ENCODE measurements around the gene HDLBP. TPM values are rescaled to one million over a fixed set of nuclear protein-coding genes. Genes with fewer than 3 reads are reported as not detected.

HDLBP gene
- total RNA-seq, 4 donors from 2014 or later = 303 to 490 (median 435) TPM

GRCh38 chr2:241229563-241230401 is 85.7 kb downstream of the HDLBP start:
- Histone ChIP-seq H3K4me3 (replicated peaks in 1 of 3) (no peak overlapping the region), H3K9me3 (no peaks in the 10 kb centered on the region), H3K27ac (no peak overlapping the region), H3K4me1 (no peaks in the 10 kb centered on the region), H3K27me3 (no peaks in the 10 kb centered on the region), H3K36me3 (peaks cover 75 to 83% of the 10 kb centered on the region in 2 donors)
- no peak for TF ChIP-seq POLR2A (IDR thresholded peaks at IDR 0.05)
- TF ChIP-seq CTCF (IDR thresholded peaks at IDR 0.05) = no peak
- DNase-seq = no peak
- 90 to 93% methylated on average over 21 to 25 of the region's 29 CpGs for WGBS, 2 donors
- intact Hi-C loops (cut with DNase I) = no loop called here

DNA sequence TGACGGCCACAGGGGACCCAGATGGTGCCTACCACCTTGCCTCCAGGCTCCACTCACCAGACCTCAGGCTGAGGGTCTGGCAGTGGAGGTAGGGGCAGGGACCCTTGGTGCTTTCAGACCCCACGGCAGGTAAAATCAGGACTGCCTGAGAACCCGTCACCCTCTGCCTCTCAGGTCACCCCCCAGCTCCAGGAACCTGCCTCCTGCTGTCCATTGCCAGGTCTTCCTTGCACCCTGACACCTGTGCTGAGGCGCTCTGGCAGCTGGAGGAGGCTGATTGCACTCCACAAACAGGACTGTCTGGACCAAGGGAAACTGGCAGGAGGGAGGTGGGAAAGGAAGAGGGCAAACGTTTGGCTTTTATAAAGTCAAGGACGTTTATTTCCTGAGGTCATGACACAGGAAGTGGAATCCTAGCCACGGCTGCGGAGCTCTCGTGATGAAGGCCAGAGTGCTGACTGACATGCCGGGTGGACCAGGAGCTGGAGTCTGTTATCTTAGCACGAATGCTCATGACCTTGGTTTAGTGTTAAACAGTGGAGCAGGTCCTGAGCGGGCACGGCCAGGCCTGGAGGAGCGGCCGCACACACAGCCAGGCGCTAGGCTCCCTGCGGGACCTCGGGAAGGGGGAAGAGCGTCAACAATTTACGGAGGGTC is 86.5 kb downstream of the HDLBP start:
- DNase-seq = no peak
- 82 to 84% methylated on average over 16 to 20 of the region's 20 CpGs for WGBS, 2 donors
- H3K27me3 ChIP-seq = no peaks in the 10 kb centered on the region
- TF ChIP-seq POLR2A (IDR thresholded peaks at IDR 0.05) = no peak
- TF ChIP-seq CTCF (IDR thresholded peaks at IDR 0.05) = no peak
- intact Hi-C loops (cut with DNase I) = no loop called here
- H3K27ac ChIP-seq = no peak overlapping the region
- H3K36me3 ChIP-seq = peaks cover 68 to 75% of the 10 kb centered on the region in 2 donors
- H3K4me1 ChIP-seq = no peaks in the 10 kb centered on the region
- no peak overlapping the region for H3K4me3 ChIP-seq (replicated peaks in 1 of 3)
- no peaks in the 10 kb centered on the region for H3K9me3 ChIP-seq

DNA sequence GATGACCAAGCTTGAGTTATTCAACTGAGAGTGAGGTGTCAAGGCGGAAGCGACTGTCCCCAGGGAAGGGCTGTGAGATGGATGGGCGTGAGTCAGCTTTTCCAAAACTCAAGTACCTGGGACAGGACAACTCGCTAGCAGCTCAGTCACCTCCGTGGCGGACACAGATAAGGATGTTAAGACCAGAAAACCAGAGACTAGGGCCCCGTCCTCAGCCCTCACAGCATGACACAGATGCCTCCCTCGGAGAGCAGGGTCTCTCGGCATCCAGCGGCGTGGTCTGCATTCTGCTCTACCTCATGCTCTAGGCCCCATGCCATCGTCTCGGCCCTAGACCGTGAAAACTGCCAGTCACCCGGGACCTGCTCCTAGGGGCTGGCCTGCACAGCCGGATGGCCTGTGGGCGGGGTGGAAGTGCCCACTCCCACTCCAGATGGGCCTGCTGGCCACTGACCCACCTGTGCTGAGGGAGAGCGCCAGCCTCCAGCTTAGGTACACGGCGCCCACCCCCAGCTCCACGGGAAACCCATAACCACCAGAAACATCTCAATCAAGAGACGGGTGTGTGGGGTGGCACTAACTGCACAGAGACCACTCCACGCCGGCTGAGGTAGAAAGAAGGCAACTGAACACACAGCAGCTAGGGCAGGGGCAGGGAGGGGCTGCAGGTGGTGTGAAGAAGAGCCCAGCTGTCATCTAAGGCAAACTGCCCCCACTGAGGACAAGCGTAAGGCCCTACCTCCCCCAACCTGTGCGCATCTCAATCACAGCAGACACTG is 87.2 kb downstream of the HDLBP start:
- Histone ChIP-seq H3K4me1 (no peaks in the 10 kb centered on the region), H3K9me3 (no peaks in the 10 kb centered on the region), H3K27ac (no peak overlapping the region), H3K27me3 (no peaks in the 10 kb centered on the region), H3K36me3 (peaks cover 60 to 67% of the 10 kb centered on the region in 2 donors), H3K4me3 (replicated peaks in 1 of 3) (no peak overlapping the region)
- no peak for DNase-seq
- intact Hi-C loops (cut with DNase I) = no loop called here
- TF ChIP-seq CTCF (IDR thresholded peaks at IDR 0.05) (no peak), POLR2A (IDR thresholded peaks at IDR 0.05) (no peak)
- 92 to 97% methylated on average over 22 to 25 of the region's 26 CpGs for WGBS, 2 donors

DNA sequence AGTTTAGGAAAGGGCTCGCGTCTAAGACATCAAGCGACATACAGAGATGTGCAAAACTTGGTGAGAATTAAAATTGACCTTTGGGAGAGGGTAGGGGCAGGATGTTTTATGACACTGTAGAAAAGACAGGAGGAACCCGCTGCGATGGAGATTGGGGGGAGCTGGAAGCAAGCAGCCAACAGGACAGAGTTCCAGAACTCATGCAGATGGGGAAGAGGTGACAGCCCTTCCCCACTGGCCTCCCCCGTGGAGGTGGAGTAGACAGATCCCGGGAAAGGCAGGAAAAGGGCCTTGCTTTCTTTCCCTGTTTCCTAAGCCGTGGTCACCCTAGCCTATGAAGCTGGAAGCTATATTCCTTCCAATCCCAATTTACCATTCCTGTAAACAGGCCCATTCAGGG is 87.9 kb downstream of the HDLBP start:
- WGBS, 2 donors = 86 to 92% methylated on average over 8 of the region's 8 CpGs
- Histone ChIP-seq H3K9me3 (no peaks in the 10 kb centered on the region), H3K27me3 (no peaks in the 10 kb centered on the region), H3K36me3 (peaks cover 54 to 61% of the 10 kb centered on the region in 2 donors), H3K4me1 (no peaks in the 10 kb centered on the region), H3K4me3 (replicated peaks in 1 of 3) (no peak overlapping the region), H3K27ac (no peak overlapping the region)
- intact Hi-C loops (cut with DNase I) = no loop called here
- no peak for DNase-seq
- TF ChIP-seq POLR2A (IDR thresholded peaks at IDR 0.05) = no peak

DNA sequence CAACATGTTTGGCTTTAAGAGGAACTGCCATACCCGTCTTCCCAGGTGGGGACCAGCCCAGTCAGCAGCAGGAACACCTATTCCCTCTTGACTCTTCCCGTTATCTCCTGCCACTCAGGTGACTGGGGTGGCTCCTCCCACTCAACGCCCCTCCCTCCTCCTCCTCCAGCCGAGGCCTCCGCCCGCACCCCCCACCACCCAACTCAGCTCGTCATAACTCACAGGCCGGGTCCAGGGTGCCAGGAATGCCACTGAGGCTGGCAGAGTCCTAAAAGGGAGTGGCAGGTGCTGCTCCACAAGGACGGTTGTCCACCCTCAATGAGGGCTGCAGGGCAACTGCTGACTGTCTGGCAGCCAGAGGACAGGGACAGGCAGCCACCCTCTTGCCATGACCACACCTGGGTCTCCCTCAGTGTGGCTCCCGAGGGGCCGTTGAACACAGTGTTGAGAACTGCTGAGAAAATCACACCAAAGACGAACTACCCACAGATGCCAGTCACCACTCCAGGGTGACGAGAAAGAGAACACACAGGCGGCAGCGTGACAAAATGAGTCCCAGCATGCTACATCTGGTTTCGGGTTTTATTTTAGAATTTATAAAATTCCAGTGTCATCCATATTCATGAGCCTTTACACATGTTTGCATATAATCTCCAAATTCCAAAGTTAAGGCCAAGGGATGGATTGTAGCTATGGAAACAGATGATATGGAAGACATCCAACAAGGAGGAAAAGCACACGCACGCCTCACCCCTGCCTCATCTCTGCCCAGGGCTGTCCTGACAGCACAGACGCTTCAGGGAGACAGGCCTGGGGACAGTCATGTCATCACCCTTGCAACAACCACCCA is 88.5 kb downstream of the HDLBP start:
- Histone ChIP-seq H3K27ac (no peak overlapping the region), H3K9me3 (no peaks in the 10 kb centered on the region), H3K27me3 (no peaks in the 10 kb centered on the region), H3K4me1 (no peaks in the 10 kb centered on the region), H3K36me3 (peaks cover 50 to 54% of the 10 kb centered on the region in 2 donors), H3K4me3 (replicated peaks in 1 of 3) (no peak overlapping the region)
- TF ChIP-seq CTCF (IDR thresholded peaks at IDR 0.05) (no peak), POLR2A (IDR thresholded peaks at IDR 0.05) (no peak)
- intact Hi-C loops (cut with DNase I) = no loop called here
- no peak for DNase-seq
- WGBS, 2 donors = 91 to 93% methylated on average over 19 of the region's 19 CpGs
